MM.1S (cell line): ENCODE results near the gene KNOP1.

Experiments
- DNase-seq: peaks from one replicate; pipeline ENCODE4 v3.0.0-alpha.2; 2015
- H2AFZ ChIP-seq: fragments of 300-600 bp; sonication (generic); 2 replicates; pipeline ENCODE4 v1.6.0; 2016; ENCODE audit warnings: antibody characterized with exemption, low read length
- H3F3A ChIP-seq: fragments of 300-600 bp; sonication (generic); 2 replicates; pipeline ENCODE4 v1.6.1; 2016; ENCODE audit warnings: mild to moderate bottlenecking, antibody characterized with exemption, low read length, moderate library complexity, mixed read lengths; ENCODE audit not compliant: insufficient read depth
- H3K27ac ChIP-seq: fragments of 300-600 bp; sonication (generic); 2 replicates; pipeline ENCODE4 v1.5.1; 2016; ENCODE audit warnings: mild to moderate bottlenecking, low read length
- H3K27me3 ChIP-seq: fragments of 300-600 bp; sonication (generic); replicated peaks from 2 replicates; pipeline ENCODE4 v1.6.0; 2016; ENCODE audit warnings: low read length; ENCODE audit not compliant: insufficient read depth
- H3K36me3 ChIP-seq: fragments of 300-600 bp; sonication (generic); replicated peaks from 2 replicates; pipeline ENCODE4 v1.6.1; 2016; ENCODE audit warnings: mild to moderate bottlenecking, low read length, mixed read lengths; ENCODE audit not compliant: insufficient read depth
- H3K4me1 ChIP-seq: fragments of 300-600 bp; sonication (generic); 2 replicates; pipeline ENCODE4 v1.6.1; 2016; ENCODE audit warnings: low read length, mixed read lengths
- H3K4me2 ChIP-seq: fragments of 300-600 bp; sonication (generic); 2 replicates; pipeline ENCODE4 v1.6.0; 2016; ENCODE audit warnings: low read depth, low read length
- H3K4me3 ChIP-seq: fragments of 300-600 bp; sonication (generic); 2 replicates; pipeline ENCODE4 v1.5.1; 2016; ENCODE audit warnings: low read length, mixed read lengths
- H3K79me2 ChIP-seq: fragments of 300-600 bp; sonication (generic); 2 replicates; pipeline ENCODE4 v1.6.1; 2016; ENCODE audit warnings: mixed run types, low read length, mixed read lengths
- H3K9ac ChIP-seq: fragments of 300-600 bp; sonication (generic); 2 replicates; pipeline ENCODE4 v1.6.1; 2016; ENCODE audit warnings: low read length, mixed read lengths
- H3K9me2 ChIP-seq: fragments of 300-600 bp; sonication (generic); replicated peaks from 2 replicates; pipeline ENCODE4 v1.6.1; 2016; ENCODE audit warnings: mild to moderate bottlenecking, low read length, mixed read lengths; ENCODE audit not compliant: insufficient read depth
- H3K9me3 ChIP-seq: fragments of 300-600 bp; sonication (generic); replicated peaks from 2 replicates; pipeline ENCODE4 v1.6.1; 2016; ENCODE audit warnings: mild to moderate bottlenecking, low read length, mixed read lengths; ENCODE audit not compliant: insufficient read depth
- H4K20me1 ChIP-seq: fragments of 300-600 bp; sonication (generic); 2 replicates; pipeline ENCODE4 v1.6.1; 2016; ENCODE audit warnings: mild to moderate bottlenecking, low read length, moderate library complexity, mixed read lengths; ENCODE audit not compliant: insufficient read depth
- CTCF ChIP-seq: fragments of 300-600 bp; sonication (generic); IDR thresholded peaks from 2 replicates; pipeline ENCODE4 v1.5.1; 2016; ENCODE audit warnings: antibody characterized with exemption, low read length, mixed read lengths
- EZH2 ChIP-seq: fragments of 300-600 bp; sonication (generic); optimal IDR thresholded peaks from 2 replicates; pipeline ENCODE3; 2017; ENCODE audit warnings: low read depth, mild to moderate bottlenecking, antibody characterized with exemption, low read length, mixed read lengths
- EZH2phosphoT487 ChIP-seq: fragments of 300-600 bp; sonication (generic); IDR thresholded peaks from 2 replicates; pipeline ENCODE4 v1.6.1; 2018; ENCODE audit warnings: antibody characterized with exemption, low read length

The KNOP1 gene

GRCh38 chr16:19703172-19703889, 14.7 kb downstream of the KNOP1 start:
- Histone ChIP-seq H3K4me1 (no peaks in the 10 kb centered on the region), H3K79me2 (no peaks in the 10 kb centered on the region), H3K27me3 (no peaks in the 10 kb centered on the region), H3K4me2 (no peak overlapping the region), H3K4me3 (no peak overlapping the region), H3K36me3 (no peaks in the 10 kb centered on the region), H3K9ac (no peak overlapping the region), H4K20me1 (no peaks in the 10 kb centered on the region), H3K9me3 (no peaks in the 10 kb centered on the region), H3F3A (no peaks in the 10 kb centered on the region), H3K27ac (no peak overlapping the region), H2AFZ (no peak overlapping the region), H3K9me2 (no peaks in the 10 kb centered on the region)
- no peak for TF ChIP-seq CTCF
- TF ChIP-seq EZH2: no peak
- no peak for TF ChIP-seq EZH2phosphoT487
- DNase-seq: no peak

- no peak overlapping the region for H3K4me2 ChIP-seq
- no peaks in the 10 kb centered on the region for H3K36me3 ChIP-seq
These were observed 16.9 kb downstream of the KNOP1 start for GRCh38 chr16:19701091-19701490.

DNA sequence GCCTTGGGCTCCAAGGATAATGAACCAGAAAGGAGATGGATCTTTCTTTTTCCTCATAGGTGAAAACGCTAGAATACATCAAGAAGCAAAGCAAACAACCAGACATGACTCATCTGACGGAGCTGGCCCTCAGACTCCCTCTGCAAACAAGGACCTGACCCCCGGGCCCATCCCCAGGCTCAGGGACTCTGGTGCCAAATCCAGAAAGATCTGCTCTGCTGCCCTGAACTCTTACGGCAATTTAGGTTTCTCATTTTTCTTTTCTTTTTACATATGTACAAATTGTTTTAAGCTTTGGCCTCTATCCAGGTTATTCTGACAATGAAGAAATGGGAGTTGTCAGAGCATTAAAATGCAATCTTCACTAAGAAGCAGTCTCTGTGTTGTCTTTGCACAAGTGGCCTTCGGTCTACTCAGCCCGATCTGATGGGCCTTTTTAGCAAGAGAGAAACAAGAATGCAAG, 17.7 kb downstream of the KNOP1 start:
- H3K4me2 ChIP-seq: no peak overlapping the region
- no peaks in the 10 kb centered on the region for H3K36me3 ChIP-seq
- no peak for DNase-seq
- H3K79me2 ChIP-seq: no peaks in the 10 kb centered on the region
- H2AFZ ChIP-seq: no peak overlapping the region
- H4K20me1 ChIP-seq: no peaks in the 10 kb centered on the region
- no peaks in the 10 kb centered on the region for H3K4me1 ChIP-seq
- no peak overlapping the region for H3K4me3 ChIP-seq
- H3K27me3 ChIP-seq: no peaks in the 10 kb centered on the region
- no peak overlapping the region for H3K27ac ChIP-seq
- H3K9me2 ChIP-seq: no peaks in the 10 kb centered on the region
- H3K9me3 ChIP-seq: no peaks in the 10 kb centered on the region
- H3F3A ChIP-seq: no peaks in the 10 kb centered on the region
- TF ChIP-seq EZH2 (no peak), EZH2phosphoT487 (no peak), CTCF (no peak)
- H3K9ac ChIP-seq: no peak overlapping the region

More at GRCh38 chr16:19701091-19701490, 16.9 kb downstream of the KNOP1 start:
- Histone ChIP-seq H3K27ac (no peak overlapping the region), H3K9ac (no peak overlapping the region), H3K27me3 (no peaks in the 10 kb centered on the region), H3K4me3 (no peak overlapping the region), H3K79me2 (no peaks in the 10 kb centered on the region), H4K20me1 (no peaks in the 10 kb centered on the region), H3K9me3 (no peaks in the 10 kb centered on the region), H3F3A (no peaks in the 10 kb centered on the region), H3K4me1 (no peaks in the 10 kb centered on the region), H3K9me2 (no peaks in the 10 kb centered on the region), H2AFZ (no peak overlapping the region)
- TF ChIP-seq EZH2 (no peak), CTCF (no peak), EZH2phosphoT487 (no peak)
- DNase-seq: no peak
